IPS-NIHi7 (cell line): ENCODE measurements around the gene SF3A1.
"Not testable (repeated sequence)": the region's sequence is repeated elsewhere in the genome, so short reads cannot be mapped to it uniquely, and the experiment has no call there.

Source experiments
- DNase-seq: peaks from one replicate; pipeline ENCODE4 v3.0.0; 2012; ENCODE audit warnings: mixed read lengths; ENCODE audit errors: extremely low spot score

The SF3A1 gene

GRCh38 chr22:30356449-30357235, at the start of gene SF3A1, which contains the start of gene CCDC157:
TSS of gene SF3A1 (minus strand) at chr22:30356894. CDS start at chr22:30356792, 102 bp downstream.
TSS of gene CCDC157 (plus strand) at chr22:30357007. CDS start at chr22:30366001, 8,994 bp downstream.
- DNase-seq, result peak; percentile 95

GRCh38 chr22:30406400-30406799, 49.7 kb upstream of the SF3A1 start:
- no peak for DNase-seq

- DNase-seq, result no peak
These were observed 49.0 kb upstream of the SF3A1 start for GRCh38 chr22:30405731-30406130.

- no peak for DNase-seq
These were observed 47.6 kb upstream of the SF3A1 start for GRCh38 chr22:30404307-30404706.

- not testable (repeated sequence) for DNase-seq
These were observed 46.0 kb upstream of the SF3A1 start for GRCh38 chr22:30402766-30403104.

GRCh38 chr22:30402028-30402765, 45.5 kb upstream of the SF3A1 start:
- peak; percentile 60 for DNase-seq

GRCh38 chr22:30401024-30401423, 44.3 kb upstream of the SF3A1 start:
- DNase-seq, result not testable (repeated sequence)

GRCh38 chr22:30400159-30400558, 43.5 kb upstream of the SF3A1 start:
- no peak for DNase-seq

GRCh38 chr22:30399718-30400117, 43.0 kb upstream of the SF3A1 start:
- DNase-seq, result no peak

- no peak for DNase-seq
These were observed 42.3 kb upstream of the SF3A1 start for GRCh38 chr22:30398685-30399680.

- no peak for DNase-seq
These were observed 41.3 kb upstream of the SF3A1 start for GRCh38 chr22:30397656-30398635.

- peak; percentile 71 for DNase-seq
These were observed 40.4 kb upstream of the SF3A1 start, which contains the start of gene SEC14L2 for GRCh38 chr22:30396871-30397655. TSS of gene SEC14L2 (plus strand) at chr22:30397018. CDS start at chr22:30397117, 99 bp downstream.

GRCh38 chr22:30393885-30394284, 37.2 kb upstream of the SF3A1 start:
- DNase-seq, result no peak

GRCh38 chr22:30393322-30393680, 36.6 kb upstream of the SF3A1 start:
- DNase-seq, result no peak

GRCh38 chr22:30392661-30393321, 36.1 kb upstream of the SF3A1 start:
- DNase-seq, result no peak

GRCh38 chr22:30390974-30391691, 34.4 kb upstream of the SF3A1 start:
- peak; percentile 75 for DNase-seq

GRCh38 chr22:30386960-30387827, 30.5 kb upstream of the SF3A1 start, which contains the start of gene RNF215:
TSS of gene RNF215 (minus strand) at chr22:30387411. CDS start at chr22:30387313, 98 bp downstream.
- peak; percentile 96 for DNase-seq
